Activated T-cell treated with anti-CD3 and anti-CD28 coated beads, Interleukin-2, amount 50 U/mL, for 72 hours (primary cell): ENCODE data around the gene CRIM1. TPM values are rescaled to one million over a fixed set of nuclear protein-coding genes. Genes with fewer than 3 reads are reported as not detected.
A peak's percentile ranks its signal among the peaks of the same experiment; 100 is the strongest.

Experiments used
- ATAC-seq, 2 donors: fragments of 150-1000 bp; cut with Tn5 transposase; replicated peaks in 1 of 2; 2 replicates each; pipeline ENCODE4 v1.10.0; 2021; ENCODE audit warnings: moderate library complexity in 2 of 2, mild to moderate bottlenecking in 1 of 2
- DNase-seq, 2 donors: peaks; one replicate each; pipeline ENCODE4 v3.0.0; 2021 to 2022; ENCODE audit warnings: mixed read lengths in 1 of 2
- H3K27ac Mint-ChIP-seq: one replicate; pipeline ENCODE4 v1.8.0; 2022; ENCODE audit warnings: mild to moderate bottlenecking, moderate library complexity, mixed read lengths
- H3K27me3 Mint-ChIP-seq: one replicate; pipeline ENCODE4 v1.8.0; 2022; ENCODE audit warnings: low read depth, mixed read lengths
- H3K36me3 Mint-ChIP-seq, 2 donors: one replicate each; pipeline ENCODE4 v1.8.0; 2022; ENCODE audit warnings: mixed read lengths in 2 of 2, mild to moderate bottlenecking in 1 of 2; ENCODE audit not compliant: insufficient read depth in 2 of 2
- H3K4me1 Mint-ChIP-seq: one replicate; pipeline ENCODE4 v1.8.0; 2022; ENCODE audit warnings: low read depth, mixed read lengths
- H3K4me3 Mint-ChIP-seq, 2 donors: one replicate each; pipeline ENCODE4 v1.8.0; 2022; ENCODE audit warnings: mild to moderate bottlenecking in 2 of 2, mixed read lengths in 2 of 2, moderate library complexity in 2 of 2
- H3K9me3 Mint-ChIP-seq, 2 donors: one replicate each; pipeline ENCODE4 v1.8.0; 2022; ENCODE audit warnings: mixed read lengths in 2 of 2
- total RNA-seq, 2 donors: library from RNA; stranded (reverse); gene quantifications; one replicate each; pipeline ENCODE4 v1.2.3, GENCODE V29; 2022

The CRIM1 gene
- total RNA-seq, 2 donors from 2014 or later, result 2.6 to 3.3 TPM

GRCh38 chr2:36456227-36457175, 100.9 kb downstream of the CRIM1 start:
- no peaks in the 10 kb centered on the region for H3K36me3 Mint-ChIP-seq
- no peak for DNase-seq
- no peaks in the 10 kb centered on the region for H3K4me1 Mint-ChIP-seq
- no peaks in the 10 kb centered on the region for H3K27me3 Mint-ChIP-seq
- H3K27ac Mint-ChIP-seq, result no peak overlapping the region
- no peaks in the 10 kb centered on the region for H3K9me3 Mint-ChIP-seq
- H3K4me3 Mint-ChIP-seq, result no peak overlapping the region
- no peak for ATAC-seq

- no peak overlapping the region for H3K27ac Mint-ChIP-seq
- DNase-seq (no peak), ATAC-seq (no peak)
- H3K4me3 Mint-ChIP-seq, result no peak overlapping the region
- H3K4me1 Mint-ChIP-seq, result no peaks in the 10 kb centered on the region
- no peaks in the 10 kb centered on the region for H3K27me3 Mint-ChIP-seq
- peaks cover 0 to 2% of the 10 kb centered on the region in 2 donors for H3K36me3 Mint-ChIP-seq
- H3K9me3 Mint-ChIP-seq, result no peaks in the 10 kb centered on the region
Measured at GRCh38 chr2:36458106-36458505, 102.5 kb downstream of the CRIM1 start.

DNA sequence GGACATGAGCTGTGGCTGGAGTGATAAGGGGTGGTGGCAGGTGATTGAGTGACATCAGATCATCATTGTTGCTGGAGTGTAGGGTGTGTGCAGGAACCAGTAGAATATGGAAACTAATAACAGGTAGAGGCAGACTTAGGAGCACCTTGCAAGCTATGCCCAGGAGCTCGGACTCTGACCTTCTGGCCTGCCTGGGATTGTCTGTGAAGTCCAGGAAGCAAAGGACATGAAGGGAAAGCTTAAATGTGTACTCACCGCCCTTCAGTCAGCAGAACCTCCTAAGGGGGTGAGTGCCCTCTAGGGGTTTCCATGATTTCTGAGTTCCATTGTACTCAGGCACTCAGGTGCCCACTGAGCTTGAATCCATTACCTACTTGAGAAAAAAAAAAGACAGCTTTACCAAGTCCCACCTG, 104.2 kb downstream of the CRIM1 start:
- H3K4me1 Mint-ChIP-seq, result no peaks in the 10 kb centered on the region
- ATAC-seq (no peak), DNase-seq (no peak)
- no peak overlapping the region for H3K4me3 Mint-ChIP-seq
- no peak overlapping the region for H3K27ac Mint-ChIP-seq
- peaks cover 0 to 2% of the 10 kb centered on the region in 2 donors for H3K36me3 Mint-ChIP-seq
- H3K27me3 Mint-ChIP-seq, result no peaks in the 10 kb centered on the region
- H3K9me3 Mint-ChIP-seq, result no peaks in the 10 kb centered on the region

- Mint-ChIP-seq H3K36me3 (peaks cover 0 to 2% of the 10 kb centered on the region in 2 donors), H3K27me3 (no peaks in the 10 kb centered on the region), H3K4me3 (no peak overlapping the region), H3K27ac (peak overlapping the region; percentile 2), H3K9me3 (no peaks in the 10 kb centered on the region), H3K4me1 (no peaks in the 10 kb centered on the region)
- DNase-seq (peak in 1 of 2 donors; percentile 4), ATAC-seq (peak; percentile 75 to 92)
Measured at GRCh38 chr2:36461039-36461681, 105.6 kb downstream of the CRIM1 start.

DNA sequence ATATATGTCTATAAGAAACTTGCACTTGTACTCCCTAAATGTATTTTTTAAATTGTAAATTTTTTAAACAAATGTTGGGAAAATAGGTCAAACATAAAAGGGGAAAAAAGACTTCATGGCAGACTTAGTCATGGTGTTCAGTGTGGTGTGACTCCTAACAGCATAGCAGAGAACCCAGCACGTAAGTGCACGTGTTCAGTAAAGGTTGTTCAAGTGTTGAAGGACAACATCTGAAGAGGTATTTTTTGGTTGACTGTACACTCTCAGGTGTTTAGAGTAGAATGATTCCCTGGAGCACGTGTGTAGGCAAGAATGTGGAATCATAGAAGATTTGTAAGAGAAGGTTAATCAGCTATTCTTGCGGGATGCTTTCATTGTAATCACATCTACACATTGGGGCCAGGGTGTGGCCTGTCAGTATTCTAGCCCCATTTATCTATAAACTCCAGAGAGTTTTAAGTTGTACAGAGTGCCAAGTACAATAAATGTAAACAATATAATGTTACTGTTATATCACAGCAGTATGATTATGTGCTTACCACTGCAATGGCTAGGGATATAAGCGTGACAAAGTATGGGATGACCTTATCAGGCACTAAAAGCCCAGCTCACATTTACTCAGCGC, 106.8 kb downstream of the CRIM1 start:
- no peak for ATAC-seq
- H3K9me3 Mint-ChIP-seq, result no peaks in the 10 kb centered on the region
- no peak for DNase-seq
- H3K36me3 Mint-ChIP-seq, result peaks cover 0 to 2% of the 10 kb centered on the region in 2 donors
- no peaks in the 10 kb centered on the region for H3K4me1 Mint-ChIP-seq
- H3K4me3 Mint-ChIP-seq, result no peak overlapping the region
- no peaks in the 10 kb centered on the region for H3K27me3 Mint-ChIP-seq
- no peak overlapping the region for H3K27ac Mint-ChIP-seq

- DNase-seq, result no peak
- H3K27me3 Mint-ChIP-seq, result no peaks in the 10 kb centered on the region
- peaks cover 0 to 2% of the 10 kb centered on the region in 2 donors for H3K36me3 Mint-ChIP-seq
- no peak overlapping the region for H3K4me3 Mint-ChIP-seq
- no peak for ATAC-seq
- H3K4me1 Mint-ChIP-seq, result no peaks in the 10 kb centered on the region
- no peak overlapping the region for H3K27ac Mint-ChIP-seq
- H3K9me3 Mint-ChIP-seq, result no peaks in the 10 kb centered on the region
Measured at GRCh38 chr2:36463365-36463764, 107.8 kb downstream of the CRIM1 start.

DNA sequence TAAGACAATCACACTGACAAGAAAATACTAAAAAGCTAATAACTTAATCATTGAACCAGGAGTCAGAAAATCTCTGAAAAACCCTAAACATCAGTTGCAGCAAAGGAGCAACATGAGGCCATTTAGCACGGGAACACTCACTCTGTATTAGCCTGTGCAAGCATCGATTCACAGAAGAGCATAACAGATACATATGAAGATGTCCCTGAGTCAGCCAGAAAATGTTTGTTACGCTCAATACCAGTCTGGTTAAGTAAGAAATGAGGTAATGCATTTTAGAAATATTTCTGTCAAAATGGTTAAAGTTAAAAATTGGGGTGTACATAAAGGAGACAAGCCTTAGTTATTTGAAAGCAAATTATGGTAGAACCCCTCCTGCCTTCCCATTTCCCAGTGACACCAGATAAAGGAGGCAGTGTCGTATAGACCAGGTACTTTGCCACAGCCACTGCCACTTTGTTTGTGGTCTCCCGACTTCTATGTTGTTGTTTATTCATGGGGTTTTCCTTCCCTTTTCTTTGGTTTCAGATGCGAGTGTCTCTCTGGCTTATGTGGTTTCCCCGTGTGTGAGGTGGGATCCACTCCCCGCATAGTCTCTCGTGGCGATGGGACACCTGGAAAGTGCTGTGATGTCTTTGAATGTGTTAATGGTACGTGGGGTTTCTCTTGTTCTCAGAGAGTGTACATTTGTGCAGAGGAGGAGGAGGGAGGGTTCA, 108.6 kb downstream of the CRIM1 start:
- DNase-seq (no peak), ATAC-seq (no peak)
- Mint-ChIP-seq H3K27ac (no peak overlapping the region), H3K36me3 (peaks cover 0 to 2% of the 10 kb centered on the region in 2 donors), H3K27me3 (no peaks in the 10 kb centered on the region), H3K9me3 (no peaks in the 10 kb centered on the region), H3K4me3 (no peak overlapping the region), H3K4me1 (no peaks in the 10 kb centered on the region)

DNA sequence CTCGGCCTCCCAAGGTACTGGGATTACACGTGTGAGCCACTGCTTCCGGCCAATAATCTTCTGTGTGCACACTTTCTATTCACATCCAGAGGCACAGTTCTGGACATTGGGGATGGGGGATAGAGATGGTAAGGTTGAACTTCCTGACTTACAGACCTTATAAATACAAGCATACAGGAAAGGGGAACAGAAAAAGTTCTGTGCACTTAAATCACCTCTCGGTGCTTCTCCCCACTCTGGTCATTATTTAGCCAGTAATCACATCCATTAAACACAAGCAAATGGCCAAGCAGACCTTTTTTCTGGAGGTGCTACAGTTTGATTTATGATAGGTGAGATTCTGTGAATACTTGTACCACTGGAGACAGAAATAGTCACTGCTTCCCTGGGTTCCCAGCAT, 110.6 kb downstream of the CRIM1 start:
- peaks cover 0 to 2% of the 10 kb centered on the region in 2 donors for H3K36me3 Mint-ChIP-seq
- no peaks in the 10 kb centered on the region for H3K27me3 Mint-ChIP-seq
- no peaks in the 10 kb centered on the region for H3K4me1 Mint-ChIP-seq

DNA sequence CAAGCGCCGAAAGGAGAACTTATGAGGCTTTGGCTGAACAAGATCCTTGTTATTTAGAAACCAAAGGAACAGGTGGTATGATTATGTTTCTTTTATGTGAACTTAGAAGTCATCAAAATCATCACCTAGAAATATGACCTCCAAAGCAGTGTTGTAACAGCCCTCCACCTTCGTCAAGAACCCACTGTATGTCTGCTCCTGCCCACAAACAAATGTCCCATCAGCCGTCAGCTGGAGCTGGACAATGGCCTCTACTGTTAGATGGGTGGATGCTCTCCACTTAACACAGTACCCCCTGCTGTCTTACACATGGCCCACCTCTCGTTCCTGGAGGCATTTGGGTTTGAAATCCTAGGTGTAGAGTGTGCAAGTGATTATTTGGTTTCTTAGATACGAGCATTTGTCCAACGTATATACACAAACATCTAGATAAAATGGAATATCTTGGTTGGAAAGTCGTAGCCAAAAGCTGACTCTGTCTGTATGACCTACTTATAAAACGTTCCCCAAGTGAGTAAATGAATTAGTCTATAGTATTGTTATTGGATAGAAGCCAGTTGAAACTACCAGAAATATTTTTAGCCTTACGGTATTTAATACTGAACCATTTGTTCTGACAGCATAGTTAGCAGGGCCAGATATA, 113.0 kb downstream of the CRIM1 start:
- Mint-ChIP-seq H3K9me3 (peaks cover 0 to 2% of the 10 kb centered on the region in 2 donors), H3K4me1 (no peaks in the 10 kb centered on the region), H3K27ac (no peak overlapping the region), H3K27me3 (no peaks in the 10 kb centered on the region), H3K36me3 (no peaks in the 10 kb centered on the region), H3K4me3 (no peak overlapping the region)
- DNase-seq, result no peak
- ATAC-seq, result no peak

More for the DNA sequence above, 110.6 kb downstream of the CRIM1 start:
- no peak for DNase-seq
- Mint-ChIP-seq H3K4me3 (no peak overlapping the region), H3K9me3 (no peaks in the 10 kb centered on the region), H3K27ac (no peak overlapping the region)
- no peak for ATAC-seq

DNA sequence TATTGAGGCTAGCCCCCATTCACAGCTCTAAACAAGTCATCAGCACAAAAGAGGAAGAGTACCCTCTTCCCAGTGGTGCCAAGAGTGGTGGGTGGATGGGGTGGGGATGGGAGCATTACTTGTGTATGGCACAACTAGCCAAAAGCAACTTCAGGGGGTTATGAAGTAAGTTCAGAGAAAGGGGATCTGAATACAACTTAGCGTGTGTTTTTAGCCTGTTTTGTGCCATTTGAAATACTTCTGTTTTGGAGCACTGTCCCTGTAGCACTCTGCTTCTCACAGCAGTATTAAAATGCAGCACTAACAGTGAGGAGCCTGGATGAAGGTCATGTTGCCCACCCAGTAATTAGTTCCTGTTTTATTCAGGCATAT, 113.5 kb downstream of the CRIM1 start:
- H3K4me3 Mint-ChIP-seq, result no peak overlapping the region
- peaks cover 2 to 4% of the 10 kb centered on the region in 2 donors for H3K9me3 Mint-ChIP-seq
- ATAC-seq (no peak), DNase-seq (no peak)
- H3K36me3 Mint-ChIP-seq, result no peaks in the 10 kb centered on the region
- no peak overlapping the region for H3K27ac Mint-ChIP-seq
- no peaks in the 10 kb centered on the region for H3K4me1 Mint-ChIP-seq
- no peaks in the 10 kb centered on the region for H3K27me3 Mint-ChIP-seq

GRCh38 chr2:36469710-36470109, 114.1 kb downstream of the CRIM1 start:
- Mint-ChIP-seq H3K27me3 (no peaks in the 10 kb centered on the region), H3K9me3 (peaks cover 4% of the 10 kb centered on the region in 2 donors), H3K27ac (no peak overlapping the region), H3K36me3 (peaks cover 0 to 3% of the 10 kb centered on the region in 2 donors), H3K4me1 (no peaks in the 10 kb centered on the region), H3K4me3 (no peak overlapping the region)
- DNase-seq, result no peak
- no peak for ATAC-seq

GRCh38 chr2:36473230-36473629, 117.7 kb downstream of the CRIM1 start:
- Mint-ChIP-seq H3K27ac (no peak overlapping the region), H3K36me3 (peaks cover 8 to 25% of the 10 kb centered on the region in 2 donors)
- no peak for ATAC-seq

More at GRCh38 chr2:36473230-36473629, 117.7 kb downstream of the CRIM1 start:
- H3K4me3 Mint-ChIP-seq, result no peak overlapping the region
- H3K27me3 Mint-ChIP-seq, result no peaks in the 10 kb centered on the region
- DNase-seq, result no peak
- H3K4me1 Mint-ChIP-seq, result no peaks in the 10 kb centered on the region
- peaks cover 13% of the 10 kb centered on the region in 2 donors for H3K9me3 Mint-ChIP-seq
